AG08396 (cell line): ENCODE measurements around the gene HP1BP3.
"Not testable (repeated sequence)": the region's sequence is repeated elsewhere in the genome, so short reads cannot be mapped to it uniquely, and the experiment has no call there.

Experiments
- DNase-seq: peaks from one replicate; pipeline ENCODE4 v3.0.0; 2012; ENCODE audit warnings: low spot score, mixed read lengths

HP1BP3 gene, protein sequence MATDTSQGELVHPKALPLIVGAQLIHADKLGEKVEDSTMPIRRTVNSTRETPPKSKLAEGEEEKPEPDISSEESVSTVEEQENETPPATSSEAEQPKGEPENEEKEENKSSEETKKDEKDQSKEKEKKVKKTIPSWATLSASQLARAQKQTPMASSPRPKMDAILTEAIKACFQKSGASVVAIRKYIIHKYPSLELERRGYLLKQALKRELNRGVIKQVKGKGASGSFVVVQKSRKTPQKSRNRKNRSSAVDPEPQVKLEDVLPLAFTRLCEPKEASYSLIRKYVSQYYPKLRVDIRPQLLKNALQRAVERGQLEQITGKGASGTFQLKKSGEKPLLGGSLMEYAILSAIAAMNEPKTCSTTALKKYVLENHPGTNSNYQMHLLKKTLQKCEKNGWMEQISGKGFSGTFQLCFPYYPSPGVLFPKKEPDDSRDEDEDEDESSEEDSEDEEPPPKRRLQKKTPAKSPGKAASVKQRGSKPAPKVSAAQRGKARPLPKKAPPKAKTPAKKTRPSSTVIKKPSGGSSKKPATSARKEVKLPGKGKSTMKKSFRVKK

DNA sequence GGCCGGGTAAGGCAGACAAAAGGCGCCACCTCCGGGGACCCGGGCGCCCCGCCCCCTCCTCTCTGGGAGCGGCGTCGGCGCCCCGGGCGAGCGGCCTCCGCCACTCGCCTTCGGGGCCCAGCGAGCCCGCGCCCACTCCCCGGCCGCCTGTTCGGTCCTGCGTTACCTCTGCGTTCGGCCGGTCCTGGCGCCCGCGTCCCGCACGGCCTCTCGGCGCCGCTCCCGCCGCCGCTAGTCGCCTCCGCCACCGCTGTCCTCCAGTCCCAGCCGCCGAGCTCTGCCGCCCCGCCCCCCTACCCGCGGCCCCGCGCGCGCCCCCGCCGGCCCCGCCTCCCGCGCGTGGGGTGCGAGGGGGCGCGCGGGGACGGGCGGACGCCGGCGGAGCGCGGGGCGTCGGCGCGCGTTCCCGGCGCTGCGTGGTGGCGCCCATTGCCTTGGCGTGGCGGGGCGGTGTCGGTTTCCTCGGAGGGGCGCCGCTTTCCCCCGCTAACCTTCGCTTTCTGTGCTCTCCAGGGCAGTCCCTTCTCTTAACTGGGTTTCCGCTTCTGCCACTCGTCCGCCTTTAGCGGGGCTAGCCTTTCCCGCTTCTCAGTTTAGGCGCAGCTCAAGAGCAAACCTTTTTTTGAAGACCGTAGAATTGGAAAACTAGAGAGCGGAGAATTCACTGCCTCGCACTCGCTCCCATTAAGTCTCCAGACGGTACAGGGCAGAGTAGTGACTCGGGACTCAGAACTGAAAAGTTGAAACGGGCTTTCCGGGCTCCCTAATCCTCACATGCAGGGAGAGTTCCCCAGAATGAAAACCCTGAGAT is at the start of gene HP1BP3:
Gene HP1BP3 (minus strand): TSS at position 279 of the 811 bp plus-strand sequence. CDS start 6,867 bp downstream, outside the sequence.
- peak; percentile 88 for DNase-seq

DNA sequence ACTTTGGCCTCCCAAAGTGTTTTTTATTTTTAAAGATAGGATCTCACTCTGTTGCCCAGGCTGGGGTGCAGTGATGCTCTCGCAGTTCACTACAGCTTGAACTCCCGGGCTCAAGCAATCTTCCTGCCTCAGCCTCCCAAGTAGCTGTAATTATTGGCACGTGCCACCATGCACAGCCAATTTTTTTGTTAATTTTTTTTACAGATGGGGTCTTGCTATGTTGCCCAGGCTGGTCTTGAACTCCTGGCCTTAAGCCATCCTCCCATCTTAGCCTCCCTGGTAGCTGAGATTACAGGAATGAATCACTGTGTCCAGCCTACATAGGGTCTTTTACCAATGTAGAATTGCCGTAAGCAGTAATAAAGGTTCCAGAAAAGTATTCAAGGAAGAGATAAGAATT is 49.1 kb upstream of the HP1BP3 start:
- no peak for DNase-seq

DNA sequence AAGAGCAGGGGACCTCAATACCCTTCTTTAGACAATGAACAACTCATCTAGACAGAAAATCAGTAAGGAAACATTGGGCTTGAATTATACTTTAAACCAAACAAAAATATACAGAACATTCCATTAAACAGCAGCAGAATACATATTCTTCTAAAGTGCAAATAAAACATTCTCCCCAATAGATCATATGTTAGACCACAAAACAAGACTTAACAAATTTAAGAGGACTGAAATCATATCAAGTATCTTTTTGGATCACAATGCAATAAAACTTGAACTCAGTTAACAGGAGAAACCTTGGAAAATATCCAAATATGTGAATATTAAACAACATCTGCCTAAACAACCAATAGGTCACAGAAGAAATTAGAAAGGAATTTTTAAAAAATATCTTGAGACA is 47.7 kb upstream of the HP1BP3 start:
- no peak for DNase-seq

DNA sequence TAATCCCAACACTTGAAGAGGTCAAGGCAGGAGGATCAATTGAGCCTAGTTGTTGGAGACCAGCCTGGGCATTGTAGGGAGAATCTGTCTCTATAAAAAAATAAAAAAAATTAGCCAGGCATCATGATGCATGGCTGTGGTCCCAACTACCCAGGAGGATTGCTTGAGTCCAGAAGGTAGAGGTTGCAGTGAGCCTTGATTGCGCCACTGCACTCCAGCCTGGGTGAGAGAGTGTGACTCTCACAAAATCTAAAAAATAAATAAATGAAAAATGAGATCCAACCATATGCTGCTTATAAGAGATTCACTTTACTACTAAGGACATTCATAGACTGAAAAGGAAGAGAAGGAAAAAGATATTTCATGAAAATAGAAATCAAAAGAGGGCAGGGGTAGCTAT is 47.1 kb upstream of the HP1BP3 start:
- DNase-seq, result no peak

DNA sequence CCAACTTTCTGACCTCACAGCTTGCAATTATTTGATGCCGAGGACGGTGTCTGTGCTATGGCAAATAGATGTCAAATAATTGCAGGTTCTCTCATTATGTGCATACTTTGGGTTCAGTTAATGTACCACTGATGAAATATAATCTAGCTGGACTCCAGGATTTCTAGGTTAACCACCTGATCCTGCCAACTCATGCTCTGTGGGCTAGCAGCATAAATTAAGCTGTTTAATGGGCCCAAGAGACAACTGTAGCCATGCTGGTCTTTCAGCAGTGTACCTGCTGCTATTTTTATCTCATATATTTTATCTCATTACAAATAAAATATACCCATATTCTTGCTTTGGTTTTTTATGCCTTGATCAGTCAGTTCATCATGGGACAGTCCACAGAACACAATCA is 43.3 kb upstream of the HP1BP3 start:
- no peak for DNase-seq

DNA sequence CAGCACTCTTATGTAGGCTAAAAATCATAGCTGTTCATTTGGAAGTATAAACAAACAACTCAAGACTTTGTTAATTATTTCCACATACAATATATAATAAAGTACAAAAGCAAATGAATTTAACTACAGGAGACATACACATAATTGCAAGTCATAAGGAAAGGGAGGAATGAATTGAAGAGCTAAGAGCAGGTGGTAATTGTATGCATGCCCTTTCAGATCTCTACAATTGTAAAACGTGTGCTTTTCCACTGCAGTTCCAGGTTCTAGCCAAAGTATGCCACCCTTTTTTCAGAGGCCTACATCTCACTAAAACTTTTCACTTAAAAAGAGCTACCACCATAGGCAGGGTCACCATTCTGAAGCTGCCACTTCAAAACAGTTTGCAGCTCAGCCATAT is 42.8 kb upstream of the HP1BP3 start:
- no peak for DNase-seq

DNA sequence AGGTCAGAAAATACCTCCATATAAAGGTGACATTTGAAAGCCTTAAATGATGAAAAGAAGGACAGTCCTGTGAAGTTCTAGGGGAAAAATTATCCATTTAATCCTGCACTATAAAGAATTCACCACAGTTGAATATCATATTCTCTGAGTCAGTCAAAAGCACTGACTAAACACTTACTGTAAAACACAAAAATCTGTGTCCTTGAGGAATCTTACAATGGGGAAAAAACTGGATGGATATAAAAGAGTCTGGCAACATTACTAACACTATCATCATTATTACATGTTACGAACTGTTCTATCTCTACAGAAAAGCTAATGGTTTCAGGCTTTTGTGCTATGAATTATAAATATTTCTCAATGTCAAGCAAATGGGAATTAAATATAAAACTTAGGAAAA is 42.4 kb upstream of the HP1BP3 start:
- DNase-seq, result no peak

DNA sequence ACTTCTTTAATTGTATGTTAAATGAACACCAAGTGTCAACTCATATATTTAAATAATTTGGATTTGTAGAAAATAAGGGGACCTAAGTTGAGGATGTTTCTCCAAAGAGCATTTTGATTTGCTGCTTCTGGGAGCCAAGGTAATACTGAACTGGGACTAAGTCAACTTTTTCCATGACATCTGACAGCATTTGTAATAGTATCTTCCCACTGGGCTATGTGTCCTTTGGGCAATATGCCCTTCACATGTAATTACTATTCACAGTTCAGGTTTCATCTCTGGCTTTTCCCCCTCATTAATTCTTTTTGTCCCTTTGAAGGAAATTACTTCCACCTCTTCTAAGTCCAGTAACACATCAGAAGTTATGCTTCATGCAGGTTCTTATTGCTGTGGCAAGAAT is 36.7 kb upstream of the HP1BP3 start:
- no peak for DNase-seq

DNA sequence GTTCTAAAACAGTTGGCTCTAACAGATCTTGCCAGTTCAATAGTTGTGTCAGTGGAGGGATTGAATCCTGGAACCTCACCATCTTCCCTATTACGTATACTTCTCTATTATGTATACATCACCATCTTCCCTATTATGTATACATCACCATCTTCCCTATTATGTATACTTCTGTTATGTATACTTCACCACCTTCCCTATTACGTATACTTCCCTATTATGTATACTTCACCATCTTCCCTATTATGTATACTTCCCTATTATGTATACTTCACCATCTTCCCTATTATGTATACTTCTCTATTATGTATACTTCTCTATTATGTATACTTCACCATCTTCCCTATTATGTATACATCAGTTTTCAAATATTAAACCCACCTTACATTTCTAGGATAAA is 34.4 kb upstream of the HP1BP3 start:
- DNase-seq, result no peak

DNA sequence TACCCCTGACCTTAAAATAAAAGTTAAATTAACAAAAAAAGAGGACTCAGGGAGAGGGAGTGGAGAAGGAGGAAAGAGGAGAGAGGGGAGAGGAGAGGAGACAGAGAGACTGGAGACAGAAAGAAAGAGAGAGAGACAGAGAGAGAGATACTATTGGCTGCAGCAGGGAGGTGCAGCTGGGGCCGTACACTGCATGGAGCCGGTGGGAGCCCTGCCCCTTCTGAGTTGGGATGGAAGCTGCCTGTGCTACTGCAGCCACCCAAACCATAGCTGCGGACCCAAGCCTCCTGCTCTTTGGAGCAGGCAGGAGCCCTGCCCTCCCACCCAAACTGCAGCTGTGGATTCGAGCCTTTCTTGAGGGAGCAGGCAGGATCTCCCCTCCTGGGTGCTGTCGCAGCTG is 32.7 kb upstream of the HP1BP3 start:
- DNase-seq, result no peak

DNA sequence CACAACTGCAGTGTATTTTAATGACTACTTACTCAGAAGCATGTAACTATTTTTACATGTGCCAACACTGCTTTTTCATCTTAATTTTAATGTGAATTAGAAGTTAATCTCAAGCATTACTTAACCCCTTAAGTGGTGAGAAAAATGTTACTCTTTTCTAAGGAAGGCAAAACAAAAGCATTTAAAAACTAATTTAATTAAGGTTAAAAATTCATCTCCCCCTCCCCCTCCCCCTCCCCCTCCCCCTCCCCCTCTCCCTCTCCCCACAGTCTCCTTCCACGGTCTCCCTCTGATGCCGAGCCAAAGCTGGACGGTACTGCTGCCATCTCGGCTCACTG is 27.4 kb upstream of the HP1BP3 start:
- DNase-seq, result no peak

DNA sequence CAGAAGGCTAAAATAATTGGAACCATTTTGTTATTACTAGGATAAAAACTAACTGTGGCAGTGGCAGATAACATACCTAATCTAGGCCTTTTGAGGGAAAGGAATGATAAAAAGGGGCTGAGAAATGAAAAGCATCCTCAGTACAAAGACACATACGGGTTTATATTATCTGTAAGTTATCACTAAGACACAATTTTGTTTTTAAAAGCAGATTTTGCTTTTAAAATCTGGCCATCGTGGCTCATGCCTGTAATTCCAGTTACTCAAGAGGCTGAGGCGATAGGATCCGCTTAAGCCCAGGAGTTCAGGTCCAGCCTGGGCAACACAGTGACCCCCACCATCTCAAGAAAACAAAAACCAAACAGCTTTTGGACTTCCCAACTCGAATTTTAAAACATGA is 24.8 kb upstream of the HP1BP3 start:
- no peak for DNase-seq

DNA sequence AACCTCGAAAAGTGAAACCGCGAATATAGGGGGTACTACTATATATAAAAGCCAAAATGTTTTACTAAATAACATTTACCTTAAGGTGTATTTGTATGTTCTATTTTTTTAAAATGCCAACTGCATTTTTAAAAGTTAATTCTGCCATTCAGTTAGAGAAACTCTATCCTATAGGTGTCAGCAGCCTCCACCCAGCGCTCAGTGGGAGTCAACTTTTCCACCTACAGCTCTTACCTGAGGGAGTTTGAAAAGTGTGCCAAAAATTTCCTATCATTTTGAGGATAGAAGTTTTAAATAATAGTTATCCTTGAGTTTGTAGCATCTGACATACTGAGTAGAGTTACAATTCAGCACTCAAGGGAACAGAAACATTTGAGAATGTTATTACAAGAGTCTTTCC is 6.1 kb upstream of the HP1BP3 start:
- DNase-seq, result no peak

DNA sequence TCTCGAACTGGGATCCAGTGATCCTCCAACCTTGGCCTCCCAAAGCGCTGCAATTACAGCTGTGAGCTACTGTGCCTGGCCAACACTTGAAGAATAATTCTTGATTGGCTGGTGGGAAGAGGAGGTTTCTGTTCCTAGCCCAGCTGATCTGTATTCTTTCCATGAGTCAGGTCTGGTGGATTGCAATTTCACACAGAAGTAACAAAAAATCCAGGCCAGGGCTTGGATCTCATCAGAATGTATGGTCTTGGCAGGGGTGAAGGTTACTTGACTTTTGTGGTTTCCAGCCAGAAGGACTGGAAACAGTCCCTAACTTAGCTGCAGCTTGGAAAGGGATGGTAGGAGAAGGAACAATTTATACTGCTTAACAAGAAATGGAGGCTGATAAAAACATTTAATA is 5.1 kb upstream of the HP1BP3 start:
- DNase-seq, result peak; percentile 87

DNA sequence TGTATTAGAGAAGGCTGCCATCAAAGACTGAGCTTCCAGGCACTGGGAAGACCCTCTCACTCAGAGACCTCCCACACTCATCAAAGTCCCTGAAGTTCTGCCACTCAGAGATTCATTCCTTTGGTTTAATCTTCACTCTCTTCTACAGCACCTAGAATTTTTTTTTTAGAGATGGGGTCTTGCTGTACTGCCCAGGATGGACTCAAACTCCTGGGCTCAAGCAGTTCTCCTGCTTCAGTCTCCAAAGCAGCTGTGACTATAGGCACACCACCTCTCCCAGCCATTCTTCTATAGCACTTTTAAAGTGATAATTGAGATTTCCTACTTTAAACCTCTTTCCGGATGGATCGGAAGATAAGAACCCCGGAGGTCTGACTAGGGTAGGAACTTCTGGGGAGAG is 3.7 kb upstream of the HP1BP3 start:
- no peak for DNase-seq

DNA sequence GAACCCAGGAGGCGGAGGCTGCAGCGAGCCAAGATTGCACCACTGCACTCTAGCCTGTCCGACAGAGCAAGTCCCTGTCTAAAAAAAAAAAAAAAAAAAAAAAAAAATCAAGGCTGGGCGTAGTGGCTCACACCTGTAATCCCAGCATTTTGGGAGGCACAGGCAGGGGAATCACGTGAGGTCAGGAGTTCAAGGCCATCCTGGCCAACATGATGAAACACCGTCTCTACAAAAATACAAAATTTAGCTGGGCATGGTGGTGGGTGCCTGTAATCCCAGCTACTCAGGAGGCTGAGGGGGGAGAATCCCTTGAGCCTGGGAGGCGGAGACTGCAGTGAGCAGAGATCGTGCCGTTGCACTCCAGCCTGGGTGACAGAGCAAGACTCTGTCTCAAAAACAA is 2.5 kb upstream of the HP1BP3 start:
- not testable (repeated sequence) for DNase-seq

DNA sequence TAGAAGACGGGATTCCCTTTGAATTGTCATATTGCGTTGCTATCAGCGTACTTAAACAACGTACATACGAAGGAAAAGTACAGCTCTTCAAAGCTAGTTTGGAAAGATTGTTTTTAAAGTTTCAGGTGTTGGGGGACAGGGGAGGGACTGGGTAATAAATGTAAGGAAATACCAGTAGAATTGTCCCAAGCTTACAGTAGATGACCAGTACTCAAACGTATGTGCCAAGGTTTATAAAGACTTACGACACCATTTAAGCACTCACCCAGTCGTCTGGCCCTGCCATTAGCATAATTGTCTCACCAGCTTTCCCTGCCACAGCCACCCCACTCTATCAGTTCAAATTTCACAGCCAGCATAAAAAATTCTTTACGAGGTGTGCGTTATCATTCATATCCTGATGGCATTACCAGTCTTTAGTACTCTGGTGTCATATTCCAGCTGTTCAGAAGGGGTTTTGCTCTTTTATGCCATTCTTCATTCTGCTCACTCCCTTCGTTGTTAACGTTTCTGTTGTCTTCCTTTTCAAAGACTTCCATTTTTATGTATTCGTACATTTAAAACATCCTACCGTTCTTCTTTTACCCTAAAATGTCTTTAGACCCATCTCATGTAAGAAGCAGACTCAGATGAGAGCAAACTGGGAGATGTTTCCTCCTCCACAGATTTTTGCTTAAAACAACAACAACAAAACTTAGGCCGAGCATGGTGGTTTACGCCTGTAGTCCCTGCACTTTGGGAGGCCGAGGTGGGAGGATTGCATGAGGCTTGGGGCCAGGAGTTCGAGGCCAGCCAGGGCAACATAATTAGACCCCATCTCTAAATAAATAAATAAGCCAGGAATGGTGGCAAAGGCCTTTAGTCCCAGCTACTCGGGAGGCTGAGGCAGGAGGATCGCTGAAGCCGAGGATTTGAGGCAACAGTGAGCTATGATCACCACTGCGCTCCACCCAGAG is 1.0 kb upstream of the HP1BP3 start:
- peak; percentile 25 for DNase-seq

DNA sequence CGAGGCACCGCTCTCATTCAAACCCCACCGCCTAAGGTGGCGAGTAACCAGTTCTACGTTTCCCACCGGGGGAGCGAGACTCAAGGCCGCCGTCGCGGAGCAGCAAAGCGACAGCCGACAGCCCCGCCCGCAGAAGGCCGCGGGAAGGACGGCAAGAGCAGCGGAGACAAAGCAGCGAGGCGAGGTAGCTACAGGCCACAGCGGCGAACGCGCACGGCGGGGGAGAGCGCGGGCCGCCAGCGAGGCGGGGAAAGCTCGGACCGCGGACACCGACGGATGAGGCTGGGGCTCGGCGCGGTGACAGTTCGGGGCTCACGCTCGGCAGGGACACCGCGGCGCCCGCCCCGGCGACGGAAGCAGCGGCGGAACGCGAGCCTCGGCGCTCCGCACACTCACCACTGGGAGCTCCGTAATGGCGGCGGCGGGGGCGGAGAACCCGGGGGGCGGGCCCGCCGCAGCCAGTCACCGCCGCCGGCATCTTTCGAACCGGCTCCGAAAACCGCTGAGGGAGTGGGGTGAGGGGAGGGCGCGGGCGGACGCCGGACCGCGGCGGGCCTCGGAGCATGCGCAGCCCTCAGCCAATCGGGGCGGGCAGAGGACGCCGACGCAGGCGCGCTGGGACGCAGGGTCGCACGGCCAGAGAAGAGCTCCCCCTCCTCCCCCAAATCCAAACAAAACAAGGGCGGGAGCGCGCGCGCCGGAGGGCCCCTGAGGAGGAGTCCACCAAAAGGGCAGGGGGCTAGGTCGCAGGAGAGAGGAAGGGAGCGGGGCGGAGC is 666 bp downstream of the HP1BP3 start:
- peak; percentile 98 for DNase-seq

DNA sequence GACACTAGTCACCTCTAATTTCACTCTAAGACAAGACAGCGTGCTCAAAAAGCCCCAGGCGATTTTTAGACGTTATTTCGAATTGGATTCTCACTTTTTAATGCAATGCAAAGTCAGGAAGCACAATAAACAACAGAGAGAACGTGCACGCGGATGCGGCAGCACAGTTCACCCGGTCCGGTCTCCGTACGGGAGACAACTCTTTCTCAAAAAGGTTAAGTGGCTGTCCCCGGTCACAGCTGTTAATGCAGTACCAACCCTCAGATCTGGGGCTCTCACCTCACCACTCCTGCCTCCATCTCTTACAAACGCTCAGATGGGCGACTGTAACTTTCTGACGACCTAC is 1.2 kb downstream of the HP1BP3 start:
- DNase-seq, result no peak

DNA sequence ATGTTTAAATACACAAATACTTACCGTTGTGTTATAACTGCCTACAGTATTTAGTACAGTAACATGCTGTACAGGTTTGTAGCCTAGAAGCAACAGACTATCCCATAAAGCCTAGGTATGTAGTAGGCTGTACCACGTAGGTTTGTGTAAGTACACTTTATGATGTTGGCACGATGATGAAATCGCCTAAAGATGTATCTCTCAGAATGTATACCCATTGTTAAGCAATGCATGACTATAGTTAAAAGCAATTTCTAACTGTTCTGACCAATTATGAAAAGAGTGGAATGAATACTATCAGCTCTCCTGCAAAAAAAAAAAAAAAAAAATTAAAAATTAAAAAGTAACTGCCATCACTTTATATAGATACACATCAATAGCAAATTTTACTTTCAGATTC is 11.4 kb downstream of the HP1BP3 start:
- no peak for DNase-seq

DNA sequence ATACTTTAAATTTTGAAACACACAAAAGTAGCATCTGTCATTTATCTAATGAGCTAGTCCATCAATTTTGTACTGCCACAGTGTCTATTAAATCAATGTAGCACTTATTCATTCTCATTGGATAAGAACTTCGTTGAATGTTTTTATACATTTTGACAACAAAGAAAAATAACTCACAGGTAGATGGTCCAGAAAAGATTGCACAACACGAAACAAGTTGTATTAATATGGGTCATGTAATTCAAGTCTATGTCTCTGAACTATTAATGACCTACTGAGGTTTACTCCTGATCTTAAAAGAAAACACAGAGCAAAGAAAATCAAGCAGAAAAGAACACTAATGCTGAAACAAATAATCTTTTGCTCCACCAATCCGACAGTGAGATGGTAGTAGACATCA is 15.3 kb downstream of the HP1BP3 start:
- no peak for DNase-seq
